GM12878 (cell line): ENCODE data around the gene POLR2L. TPM values are rescaled to one million over a fixed set of nuclear protein-coding genes. Genes with fewer than 3 reads are reported as not detected.

Source experiments
- ATAC-seq: fragments of 200-7000 bp; cut with Tn5 transposase; 3 replicates; pipeline ENCODE4 v1.9.1; 2020; ENCODE audit warnings: mild to moderate bottlenecking, moderate library complexity
- BruUV-seq: library from RNA; stranded (reverse); fragments of 400-500 nt; replicated peaks from 2 replicates; lab custom pipeline; 2021; lab: Mats Ljungman, UMichigan
- CTCF ChIA-PET: fragments of 300-600 bp; sonication (Branson Sonifier 250); formaldehyde crosslinking; extraction: SDS; loops from one replicate; lab custom pipeline; 2021; ENCODE audit warnings: inconsistent platforms; lab: Yijun Ruan, JAX
- POLR2A ChIA-PET: fragments of 350-600 bp; formaldehyde crosslinking; extraction: SDS; loops from one replicate; lab custom pipeline; 2021; ENCODE audit warnings: inconsistent platforms; lab: Charles Lee
- RAD21 ChIA-PET: fragments of 300-600 bp; sonication (Branson Sonifier 250); formaldehyde crosslinking; loops from one replicate; lab custom pipeline; 2023; ENCODE audit warnings: antibody characterized with exemption; ENCODE audit not compliant: unreplicated experiment; lab: Charles Lee
- SMC1A ChIA-PET: fragments of 300-600 bp; sonication (Branson Sonifier 250); formaldehyde crosslinking; loops from one replicate; lab custom pipeline; 2023; ENCODE audit not compliant: unreplicated experiment, uncharacterized antibody; lab: Charles Lee
- DNase-seq: peaks from one replicate; pipeline ENCODE4 v3.0.0-alpha.2; 2011; ENCODE audit warnings: low read depth, low spot score
- FAIRE-seq: peaks from 3 replicates; lab custom pipeline; 2011; peaks lifted over from hg19 to GRCh38; lab: Jason Lieb, UNC
- H2AFZ ChIP-seq: 2 replicates; pipeline ENCODE4 v1.6.0; 2011; ENCODE audit warnings: low read depth, low read length, control low read depth; ENCODE audit not compliant: control insufficient read depth
- H3K27ac ChIP-seq: 2 replicates; pipeline ENCODE4 v1.5.1; 2011; ENCODE audit warnings: control low read depth; ENCODE audit not compliant: control insufficient read depth, insufficient read depth
- H3K27me3 ChIP-seq, 2 experiments: replicated peaks in 1 of 2; 2 replicates each; pipeline versions ENCODE4 v1.6.0 to v1.6.1; 2011; ENCODE audit warnings: low read length in 1 of 2; ENCODE audit not compliant: control insufficient read depth in 2 of 2, insufficient read depth in 2 of 2
- H3K36me3 ChIP-seq, 2 experiments: 2 replicates each; pipeline ENCODE4 v1.5.1; 2011; ENCODE audit warnings: low read length in 1 of 2; ENCODE audit not compliant: control insufficient read depth in 2 of 2, insufficient read depth in 2 of 2
- H3K4me1 ChIP-seq: 2 replicates; pipeline ENCODE4 v1.6.1; 2011; ENCODE audit warnings: mild to moderate bottlenecking, low read length, moderate library complexity, mixed read lengths; ENCODE audit not compliant: control insufficient read depth, insufficient read depth
- H3K4me2 ChIP-seq: 2 replicates; pipeline ENCODE4 v1.6.0; 2011; ENCODE audit warnings: control low read depth; ENCODE audit not compliant: control insufficient read depth, insufficient read depth
- H3K4me3 ChIP-seq: fragments of 200-600 bp; sonication (generic); 2 replicates; pipeline ENCODE4 v1.5.1; 2016
- H3K79me2 ChIP-seq: 2 replicates; pipeline ENCODE4 v1.6.0; 2011; ENCODE audit warnings: low read length; ENCODE audit not compliant: control insufficient read depth, insufficient read depth
- H3K9ac ChIP-seq: 2 replicates; pipeline ENCODE4 v1.8.0; 2011; ENCODE audit warnings: low read length, control low read depth, mixed read lengths; ENCODE audit not compliant: control insufficient read depth, insufficient read depth
- H3K9me3 ChIP-seq: replicated peaks from 3 replicates; pipeline ENCODE4 v1.5.1; 2011; ENCODE audit warnings: mild to moderate bottlenecking, low read length; ENCODE audit not compliant: control insufficient read depth, insufficient read depth
- H4K20me1 ChIP-seq: 2 replicates; pipeline ENCODE4 v1.6.0; 2011; ENCODE audit not compliant: control insufficient read depth, insufficient read depth
- CHD2 ChIP-seq: IDR thresholded peaks from 2 replicates; pipeline ENCODE4 v1.6.1; 2011; ENCODE audit warnings: low read depth, low read length, improper control_type of control experiment, borderline replicate concordance
- EED ChIP-seq: sonication (generic); IDR thresholded peaks from 2 replicates; pipeline ENCODE4 v1.6.1; 2016; ENCODE audit warnings: antibody characterized with exemption, low read depth
- IKZF1 ChIP-seq: fragments of 450-650 bp; conservative IDR thresholded peaks from 2 replicates; pipeline ENCODE4 v1.6.1; 2017; ENCODE audit warnings: antibody characterized with exemption, mild to moderate bottlenecking
- RELA ChIP-seq: fragments of 450-650 bp; IDR thresholded peaks from 2 replicates; pipeline ENCODE4 v1.8.0; 2014; ENCODE audit warnings: borderline replicate concordance; ENCODE audit not compliant: partially characterized antibody
- SP1 ChIP-seq: IDR thresholded peaks from one replicate; pipeline ENCODE4 v1.6.1; 2011; ENCODE audit warnings: low read depth, low read length
- YY1 ChIP-seq: IDR thresholded peaks from 2 replicates; pipeline ENCODE4 v1.6.1; 2011; ENCODE audit warnings: low read depth, mild to moderate bottlenecking, low read length
- ZNF274 ChIP-seq: IDR thresholded peaks from one replicate; pipeline ENCODE4 v1.8.0; 2011; ENCODE audit not compliant: insufficient read length, insufficient read depth
- WGBS: methylation state at CpG from one replicate; pipeline ENCODE4 v1.1.6; 2016; ENCODE audit warnings: low lambda C conversion rate; ENCODE audit not compliant: insufficient replicate concordance, insufficient coverage; ENCODE audit errors: missing lambda C conversion rate; 5-methylcytosine and 5-hydroxymethylcytosine counted together
- in situ Hi-C: fragments of 300-500 bp; cut with MboI; formaldehyde crosslinking; loops from 9 replicates; pipeline ENCODE4 v1.14.3; 2018; ENCODE audit warnings: mixed read lengths
- intact Hi-C: fragments of 100-400 bp; cut with micrococcal nuclease; formaldehyde crosslinking; loops from one replicate; pipeline ENCODE4 v1.14.2; 2022; ENCODE audit not compliant: unreplicated experiment
- polyA plus RNA-seq, 11 experiments: library from polyadenylated mRNA; depleted of rRNA in 4 of 11; unstranded in 6 of 11; stranded (reverse) in 5 of 11; fragments of >200 nt; fragmentation: Nextera tagmentation in 4 of 11; fragmentation: Illumina TruSeq in 1 of 11; extraction: Ambion mirVana in 4 of 11; extraction: Trizol in 1 of 11; gene quantifications; 1 replicate in 1 of 11; 2 replicates in 10 of 11; pipeline versions ENCODE4 v1.2.1 to v1.2.3, GENCODE V29; 2011 to 2016; ENCODE audit warnings: inconsistent platforms in 2 of 11, missing spikeins in 2 of 11, low read depth in 1 of 11
- total RNA-seq, 4 experiments: library from RNA; depleted of rRNA in 3 of 4; stranded (reverse); fragments of >200 nt in 3 of 4; fragmentation: Illumina TruSeq in 1 of 4; extraction: Trizol in 1 of 4; gene quantifications; 2 replicates each; pipeline versions ENCODE4 v1.2.1 to v1.2.3, GENCODE V29; 2013 to 2021
- TF ChIP-seq, protein P1 (sequence below): fragments of 450-650 bp; IDR thresholded peaks from 2 replicates; pipeline ENCODE4 v1.6.1; 2018; ENCODE audit warnings: mild to moderate bottlenecking, low read depth, moderate library complexity; ENCODE audit not compliant: partially characterized antibody
- TF ChIP-seq, protein P2 (sequence below): IDR thresholded peaks from 2 replicates; pipeline ENCODE4 v1.6.1; 2012; ENCODE audit warnings: low read depth, low read length, improper control_type of control experiment

Gene POLR2L
- total and polyA plus RNA-seq, 10 of the 15 experiments (the other 5 are each of a cell fraction or from before 2014, with no cell fraction given), result 23.1 to 497 (median 125) TPM

DNA sequence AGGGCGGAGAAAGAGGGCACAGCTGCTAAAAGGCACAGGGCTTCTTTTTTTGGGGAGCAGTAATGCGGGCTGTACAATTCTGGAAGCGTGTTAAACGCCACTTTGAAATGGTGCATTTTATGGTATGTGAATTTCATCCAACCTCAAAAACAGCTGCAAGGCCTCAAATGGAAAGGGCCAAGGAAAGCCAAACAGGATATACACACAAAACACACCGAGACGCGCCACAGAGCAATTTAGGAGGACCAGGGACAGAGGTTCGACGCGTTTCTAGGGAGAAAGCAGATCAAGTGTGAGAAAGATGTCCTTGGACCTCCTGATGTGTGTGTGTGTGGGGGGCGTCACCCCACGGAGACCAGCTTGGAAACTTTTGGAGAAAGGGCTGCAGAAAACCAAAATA, 31.4 kb upstream of the POLR2L start:
- no peaks in the 10 kb centered on the region; a peak in 1 of 4 replicates for H3K36me3 ChIP-seq
- H3K79me2 ChIP-seq, result no peaks in the 10 kb centered on the region
- intact Hi-C loops (no loop called here), in situ Hi-C loops (no loop called here)
- H3K9me3 ChIP-seq, result no peaks in the 10 kb centered on the region
- H4K20me1 ChIP-seq, result no peaks in the 10 kb centered on the region
- H3K27ac ChIP-seq, result no peak overlapping the region
- SMC1A ChIA-PET, result no interaction called here
- WGBS, result 81% methylated on average over 12 of the region's 12 CpGs
- H3K27me3 ChIP-seq, result no peaks in the 10 kb centered on the region
- CTCF ChIA-PET, result interaction anchor here (1.1 kb wide), 1 partner anchor 25 kb away, joined by 3 read pairs; no protein-coding TSS in a partner anchor
- H3K9ac ChIP-seq, result no peak overlapping the region
- FAIRE-seq (no peak), DNase-seq (no peak), ATAC-seq (no peak)
- no TSS peak for BruUV-seq
- H2AFZ ChIP-seq, result no peak overlapping the region
- TF ChIP-seq RELA, result no peak
- TF ChIP-seq ZNF274, result no peak
- TF ChIP-seq, protein P1, sequence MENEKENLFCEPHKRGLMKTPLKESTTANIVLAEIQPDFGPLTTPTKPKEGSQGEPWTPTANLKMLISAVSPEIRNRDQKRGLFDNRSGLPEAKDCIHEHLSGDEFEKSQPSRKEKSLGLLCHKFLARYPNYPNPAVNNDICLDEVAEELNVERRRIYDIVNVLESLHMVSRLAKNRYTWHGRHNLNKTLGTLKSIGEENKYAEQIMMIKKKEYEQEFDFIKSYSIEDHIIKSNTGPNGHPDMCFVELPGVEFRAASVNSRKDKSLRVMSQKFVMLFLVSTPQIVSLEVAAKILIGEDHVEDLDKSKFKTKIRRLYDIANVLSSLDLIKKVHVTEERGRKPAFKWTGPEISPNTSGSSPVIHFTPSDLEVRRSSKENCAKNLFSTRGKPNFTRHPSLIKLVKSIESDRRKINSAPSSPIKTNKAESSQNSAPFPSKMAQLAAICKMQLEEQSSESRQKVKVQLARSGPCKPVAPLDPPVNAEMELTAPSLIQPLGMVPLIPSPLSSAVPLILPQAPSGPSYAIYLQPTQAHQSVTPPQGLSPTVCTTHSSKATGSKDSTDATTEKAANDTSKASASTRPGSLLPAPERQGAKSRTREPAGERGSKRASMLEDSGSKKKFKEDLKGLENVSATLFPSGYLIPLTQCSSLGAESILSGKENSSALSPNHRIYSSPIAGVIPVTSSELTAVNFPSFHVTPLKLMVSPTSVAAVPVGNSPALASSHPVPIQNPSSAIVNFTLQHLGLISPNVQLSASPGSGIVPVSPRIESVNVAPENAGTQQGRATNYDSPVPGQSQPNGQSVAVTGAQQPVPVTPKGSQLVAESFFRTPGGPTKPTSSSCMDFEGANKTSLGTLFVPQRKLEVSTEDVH, result no peak
- no peak for TF ChIP-seq CHD2
- TF ChIP-seq SP1, result no peak
- no peak for TF ChIP-seq EED
- TF ChIP-seq YY1, result no peak
- no peak for TF ChIP-seq IKZF1
- TF ChIP-seq, protein P2, sequence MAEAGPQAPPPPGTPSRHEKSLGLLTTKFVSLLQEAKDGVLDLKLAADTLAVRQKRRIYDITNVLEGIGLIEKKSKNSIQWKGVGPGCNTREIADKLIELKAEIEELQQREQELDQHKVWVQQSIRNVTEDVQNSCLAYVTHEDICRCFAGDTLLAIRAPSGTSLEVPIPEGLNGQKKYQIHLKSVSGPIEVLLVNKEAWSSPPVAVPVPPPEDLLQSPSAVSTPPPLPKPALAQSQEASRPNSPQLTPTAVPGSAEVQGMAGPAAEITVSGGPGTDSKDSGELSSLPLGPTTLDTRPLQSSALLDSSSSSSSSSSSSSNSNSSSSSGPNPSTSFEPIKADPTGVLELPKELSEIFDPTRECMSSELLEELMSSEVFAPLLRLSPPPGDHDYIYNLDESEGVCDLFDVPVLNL, result no peak
- RAD21 ChIA-PET, result no interaction called here
- H3K4me1 ChIP-seq, result no peaks in the 10 kb centered on the region
- H3K4me2 ChIP-seq, result no peak overlapping the region
- no peak overlapping the region for H3K4me3 ChIP-seq
- POLR2A ChIA-PET, result no interaction called here
